IMR-90 (cell line): ENCODE measurements around the gene FOXP1. TPM values are rescaled to one million over a fixed set of nuclear protein-coding genes. Genes with fewer than 3 reads are reported as not detected.

ENCODE experiments used
- ATAC-seq: fragments of 200-7000 bp; cut with Tn5 transposase; 2 replicates; pipeline ENCODE4 v1.9.1; 2020; ENCODE audit warnings: low read depth, mild to moderate bottlenecking, moderate library complexity
- BruUV-seq: library from RNA; stranded (reverse); fragments of 400-500 nt; replicated peaks from 2 replicates; lab custom pipeline; 2021; lab: Mats Ljungman, UMichigan
- CTCF ChIA-PET: fragments of 300-600 bp; formaldehyde crosslinking; extraction: SDS; loops from one replicate; lab custom pipeline; 2021; ENCODE audit warnings: antibody characterized with exemption; lab: Yijun Ruan, JAX
- POLR2A ChIA-PET: fragments of 300-600 bp; sonication (Branson Sonifier 250); formaldehyde crosslinking; loops from one replicate; lab custom pipeline; 2022; ENCODE audit warnings: antibody characterized with exemption; ENCODE audit not compliant: unreplicated experiment; lab: Charles Lee
- DNase-seq: peaks from one replicate; pipeline ENCODE4 v3.0.0; 2013
- H2AFZ ChIP-seq: replicated peaks from 2 replicates; pipeline ENCODE3; 2013; ENCODE audit warnings: low read length, mild to moderate bottlenecking; ENCODE audit not compliant: poor library complexity
- H2AK5ac ChIP-seq: 2 replicates; pipeline ENCODE4 v1.6.1; 2013; ENCODE audit warnings: low read depth, low read length, inconsistent platforms
- H2AK9ac ChIP-seq: replicated peaks from 2 replicates; pipeline ENCODE3; 2013; ENCODE audit warnings: mild to moderate bottlenecking, low read depth, low read length, moderate library complexity; ENCODE audit not compliant: poor library complexity
- H2BK120ac ChIP-seq: 2 replicates; pipeline ENCODE4 v1.6.1; 2013; ENCODE audit warnings: low read depth, low read length, inconsistent platforms
- H2BK15ac ChIP-seq: 3 replicates; pipeline ENCODE4 v1.6.1; 2013; ENCODE audit warnings: low read depth, low read length, inconsistent platforms
- H2BK20ac ChIP-seq: 2 replicates; pipeline ENCODE4 v1.6.1; 2013; ENCODE audit warnings: low read depth, mild to moderate bottlenecking, inconsistent platforms, low read length, moderate library complexity
- H2BK5ac ChIP-seq: 2 replicates; pipeline ENCODE4 v1.6.1; 2013; ENCODE audit warnings: mild to moderate bottlenecking, low read depth, low read length, inconsistent platforms; ENCODE audit not compliant: poor library complexity, severe bottlenecking
- H3K14ac ChIP-seq: replicated peaks from 2 replicates; pipeline ENCODE4 v1.6.1; 2013; ENCODE audit warnings: low read depth, low read length, inconsistent platforms
- H3K18ac ChIP-seq: 2 replicates; pipeline ENCODE4 v1.6.1; 2013; ENCODE audit warnings: low read depth, low read length, control low read depth
- H3K23ac ChIP-seq: 2 replicates; pipeline ENCODE4 v1.6.1; 2013; ENCODE audit warnings: low read depth, low read length, inconsistent platforms
- H3K27ac ChIP-seq: 2 replicates; pipeline ENCODE4 v1.5.1; 2013; ENCODE audit warnings: mild to moderate bottlenecking, control low read depth, low read length; ENCODE audit not compliant: insufficient read depth
- H3K27me3 ChIP-seq: 2 replicates; pipeline ENCODE4 v1.6.1; 2013; ENCODE audit warnings: low read length; ENCODE audit not compliant: control insufficient read depth, insufficient read depth
- H3K36me3 ChIP-seq: 2 replicates; pipeline ENCODE4 v1.6.1; 2013; ENCODE audit warnings: low read length, mixed read lengths; ENCODE audit not compliant: control insufficient read depth, insufficient read depth
- H3K4ac ChIP-seq: 2 replicates; pipeline ENCODE4 v1.6.1; 2013; ENCODE audit warnings: low read depth, low read length, inconsistent platforms
- H3K4me1 ChIP-seq: 2 replicates; pipeline ENCODE4 v1.6.1; 2013; ENCODE audit warnings: low read length, mixed read lengths; ENCODE audit not compliant: control insufficient read depth, insufficient read depth
- H3K4me2 ChIP-seq: 2 replicates; pipeline ENCODE4 v1.6.1; 2013; ENCODE audit warnings: low read depth, mild to moderate bottlenecking, control low read depth, low read length, moderate library complexity
- H3K4me3 ChIP-seq: 2 replicates; pipeline ENCODE4 v1.5.1; 2013; ENCODE audit warnings: low read depth, mild to moderate bottlenecking, control low read depth, low read length, moderate library complexity; ENCODE audit not compliant: insufficient read depth
- H3K56ac ChIP-seq: 2 replicates; pipeline ENCODE4 v1.6.1; 2013; ENCODE audit warnings: low read length, inconsistent platforms; ENCODE audit not compliant: insufficient read depth; ENCODE audit errors: extremely low read depth
- H3K79me1 ChIP-seq, 2 experiments: 2 replicates each; pipeline ENCODE4 v1.6.1; 2013; ENCODE audit warnings: low read length in 2 of 2, inconsistent platforms in 1 of 2, low read depth in 1 of 2
- H3K9ac ChIP-seq: 2 replicates; pipeline ENCODE4 v1.6.1; 2013; ENCODE audit warnings: low read depth, low read length, control low read depth
- H3K9me1 ChIP-seq: 2 replicates; pipeline ENCODE4 v1.6.1; 2013; ENCODE audit warnings: low read length, inconsistent platforms; ENCODE audit not compliant: insufficient read depth
- H3K9me3 ChIP-seq: 2 replicates; pipeline ENCODE4 v1.6.1; 2013; ENCODE audit warnings: low read length; ENCODE audit not compliant: control insufficient read depth, insufficient read depth
- H4K20me1 ChIP-seq: 2 replicates; pipeline ENCODE4 v1.6.1; 2013; ENCODE audit warnings: low read length, inconsistent platforms; ENCODE audit not compliant: insufficient read depth
- H4K5ac ChIP-seq: 2 replicates; pipeline ENCODE4 v1.6.1; 2013; ENCODE audit warnings: mild to moderate bottlenecking, low read depth, low read length, control low read depth
- H4K8ac ChIP-seq, 2 experiments: 2 replicates each; pipeline ENCODE4 v1.6.1; 2013; ENCODE audit warnings: low read depth in 2 of 2, low read length in 2 of 2, control low read depth in 1 of 2, inconsistent platforms in 1 of 2
- H4K91ac ChIP-seq: 2 replicates; pipeline ENCODE4 v1.6.1; 2013; ENCODE audit warnings: low read depth, low read length, inconsistent platforms; ENCODE audit not compliant: insufficient read depth
- BHLHE40 ChIP-seq: fragments of 150-350 bp; IDR thresholded peaks from 2 replicates; pipeline ENCODE4 v1.6.1; 2016; ENCODE audit warnings: mild to moderate bottlenecking, low read depth, low read length
- CEBPB ChIP-seq: IDR thresholded peaks from 2 replicates; pipeline ENCODE4 v1.6.1; 2012; ENCODE audit warnings: low read depth, low read length, improper control_type of control experiment
- CHD1 ChIP-seq: IDR thresholded peaks from 2 replicates; pipeline ENCODE4 v1.6.1; 2012; ENCODE audit warnings: low read depth, low read length, improper control_type of control experiment
- FOS ChIP-seq: fragments of 150-350 bp; IDR thresholded peaks from 2 replicates; pipeline ENCODE4 v1.6.1; 2016; ENCODE audit warnings: low read depth, low read length
- MAFK ChIP-seq: IDR thresholded peaks from 2 replicates; pipeline ENCODE4 v1.6.1; 2012; ENCODE audit warnings: low read depth, low read length, improper control_type of control experiment
- MAZ ChIP-seq: IDR thresholded peaks from 2 replicates; pipeline ENCODE4 v1.6.1; 2012; ENCODE audit warnings: low read depth, mild to moderate bottlenecking, low read length, improper control_type of control experiment, moderate library complexity, borderline replicate concordance
- MXI1 ChIP-seq: IDR thresholded peaks from 2 replicates; pipeline ENCODE4 v1.6.1; 2012; ENCODE audit warnings: low read depth, mild to moderate bottlenecking, low read length, moderate library complexity, borderline replicate concordance
- NFE2L2 ChIP-seq: fragments of 150-350 bp; IDR thresholded peaks from 2 replicates; pipeline ENCODE4 v1.6.1; 2016; ENCODE audit warnings: low read depth, mild to moderate bottlenecking, low read length
- RAD21 ChIP-seq: IDR thresholded peaks from 2 replicates; pipeline ENCODE4 v1.6.1; 2012; ENCODE audit warnings: low read length, improper control_type of control experiment
- RCOR1 ChIP-seq: IDR thresholded peaks from 2 replicates; pipeline ENCODE4 v1.6.1; 2012; ENCODE audit warnings: mild to moderate bottlenecking, low read length, improper control_type of control experiment; ENCODE audit not compliant: insufficient replicate concordance
- RFX5 ChIP-seq: IDR thresholded peaks from 2 replicates; pipeline ENCODE4 v1.8.0; 2012; ENCODE audit warnings: low read depth, mild to moderate bottlenecking, low read length, moderate library complexity
- SMC3 ChIP-seq: fragments of 150-350 bp; IDR thresholded peaks from 2 replicates; pipeline ENCODE4 v1.6.1; 2016; ENCODE audit warnings: low read depth, mild to moderate bottlenecking, antibody characterized with exemption, low read length, moderate library complexity
- WGBS, 2 experiments: methylation state at CpG; one replicate each; pipeline versions ENCODE4 v1.1.5 to v1.1.7; 2013; ENCODE audit warnings: missing lambda C conversion rate in 2 of 2; ENCODE audit not compliant: insufficient read length in 1 of 2; ENCODE audit errors: extremely low coverage in 2 of 2; 5-methylcytosine and 5-hydroxymethylcytosine counted together
- dilution Hi-C: fragments of 300-500 bp; cut with HindIII; formaldehyde crosslinking; loops from one replicate; pipeline ENCODE4 v1.14.3; 2018; ENCODE audit warnings: low sequenced_read_pairs; ENCODE audit not compliant: unreplicated experiment
- in situ Hi-C: fragments of 300-500 bp; cut with MboI; formaldehyde crosslinking; loops from 3 replicates; pipeline ENCODE4 v1.14.3; 2019; ENCODE audit warnings: low sequenced_read_pairs, inconsistent platforms, mixed read lengths
- intact Hi-C: fragments of 100-400 bp; cut with micrococcal nuclease; formaldehyde crosslinking; loops from 2 replicates; pipeline ENCODE4 v1.10.0; 2022
- polyA plus RNA-seq, 3 experiments: library from polyadenylated mRNA; depleted of rRNA; stranded (reverse); fragments of >200 nt; gene quantifications; 2 replicates each; pipeline ENCODE4 v1.2.3, GENCODE V29; 2012; ENCODE audit warnings: low replicate concordance in 1 of 3
- total RNA-seq: library from RNA; depleted of rRNA; stranded (reverse); fragments of >200 nt; gene quantifications from 2 replicates; pipeline ENCODE4 v1.2.3, GENCODE V29; 2012
- TF ChIP-seq, protein P1 (sequence below): fragments of 150-350 bp; IDR thresholded peaks from 2 replicates; pipeline ENCODE4 v1.6.1; 2017; ENCODE audit warnings: mild to moderate bottlenecking, antibody characterized with exemption, low read length, low read depth
- TF ChIP-seq, protein P2 (sequence below): conservative IDR thresholded peaks from 2 replicates; pipeline ENCODE4 v1.5.1; 2012; ENCODE audit warnings: mild to moderate bottlenecking, low read depth, low read length, improper control_type of control experiment
- TF ChIP-seq, protein P3 (sequence below): fragments of 150-350 bp; IDR thresholded peaks from 2 replicates; pipeline ENCODE4 v1.6.1; 2016; ENCODE audit warnings: low read depth, mild to moderate bottlenecking, low read length, moderate library complexity, borderline replicate concordance

The FOXP1 gene
- total and polyA plus RNA-seq, 2 of the 4 experiments (the other 2 are of a cell fraction), result 37.0 to 132 TPM

DNA sequence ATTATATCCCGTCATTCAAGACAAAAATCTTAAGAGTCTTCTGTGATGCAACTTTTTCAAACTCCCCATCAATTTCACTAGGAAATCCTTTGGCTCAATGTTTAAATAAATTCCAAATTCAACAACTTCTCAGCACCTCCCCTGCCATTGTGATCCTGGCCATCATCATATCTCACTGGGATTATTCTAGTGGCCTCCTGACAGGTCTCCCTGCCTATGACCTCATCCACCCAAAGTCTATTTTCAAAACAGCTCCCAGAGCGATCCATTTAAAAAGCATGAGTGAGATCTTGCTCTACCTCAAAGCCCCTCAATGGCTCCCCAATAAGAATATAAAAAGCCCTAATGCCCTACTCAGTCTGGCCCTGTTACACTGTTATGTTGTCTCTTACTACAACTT lies 293.2 kb downstream of the FOXP1 start:
- Histone ChIP-seq H3K79me1 (peaks cover 4 to 9% of the 10 kb centered on the region in 2 experiments; a peak in 2 of 4 replicates), H3K4me1 (peaks cover 3% of the 10 kb centered on the region; the same call in 1 of the 2 replicates), H3K56ac (no peak overlapping the region), H3K27ac (no peak overlapping the region), H3K9ac (no peak overlapping the region), H3K4me3 (no peak overlapping the region), H4K20me1 (no peaks in the 10 kb centered on the region), H3K27me3 (no peaks in the 10 kb centered on the region), H3K14ac (no peak overlapping the region), H3K9me1 (0 out of 2 replicates have a peak, but pooled peaks cover 3% of the 10 kb centered on the region), H2BK120ac (no peak overlapping the region), H3K4ac (no peak overlapping the region), H3K18ac (no peak overlapping the region), H2BK5ac (no peak overlapping the region), H4K91ac (no peak overlapping the region), H3K4me2 (no peak overlapping the region), H2AFZ (no peak overlapping the region), H4K8ac (no peak overlapping the region), H3K23ac (no peak overlapping the region), H2AK5ac (no peak overlapping the region), H3K9me3 (no peaks in the 10 kb centered on the region), H2AK9ac (no peak overlapping the region), H2BK20ac (no peak overlapping the region), H2BK15ac (no peak overlapping the region), H4K5ac (no peak overlapping the region), H3K36me3 (no peaks in the 10 kb centered on the region)
- TF ChIP-seq CHD1 (no peak), BHLHE40 (no peak), NFE2L2 (no peak), SMC3 (no peak), MAFK (no peak), CEBPB (no peak), RCOR1 (no peak), RAD21 (no peak), MAZ (no peak), RFX5 (no peak), FOS (no peak), MXI1 (no peak)
- TF ChIP-seq, protein P1, sequence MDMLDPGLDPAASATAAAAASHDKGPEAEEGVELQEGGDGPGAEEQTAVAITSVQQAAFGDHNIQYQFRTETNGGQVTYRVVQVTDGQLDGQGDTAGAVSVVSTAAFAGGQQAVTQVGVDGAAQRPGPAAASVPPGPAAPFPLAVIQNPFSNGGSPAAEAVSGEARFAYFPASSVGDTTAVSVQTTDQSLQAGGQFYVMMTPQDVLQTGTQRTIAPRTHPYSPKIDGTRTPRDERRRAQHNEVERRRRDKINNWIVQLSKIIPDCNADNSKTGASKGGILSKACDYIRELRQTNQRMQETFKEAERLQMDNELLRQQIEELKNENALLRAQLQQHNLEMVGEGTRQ, result no peak
- TF ChIP-seq, protein P2, sequence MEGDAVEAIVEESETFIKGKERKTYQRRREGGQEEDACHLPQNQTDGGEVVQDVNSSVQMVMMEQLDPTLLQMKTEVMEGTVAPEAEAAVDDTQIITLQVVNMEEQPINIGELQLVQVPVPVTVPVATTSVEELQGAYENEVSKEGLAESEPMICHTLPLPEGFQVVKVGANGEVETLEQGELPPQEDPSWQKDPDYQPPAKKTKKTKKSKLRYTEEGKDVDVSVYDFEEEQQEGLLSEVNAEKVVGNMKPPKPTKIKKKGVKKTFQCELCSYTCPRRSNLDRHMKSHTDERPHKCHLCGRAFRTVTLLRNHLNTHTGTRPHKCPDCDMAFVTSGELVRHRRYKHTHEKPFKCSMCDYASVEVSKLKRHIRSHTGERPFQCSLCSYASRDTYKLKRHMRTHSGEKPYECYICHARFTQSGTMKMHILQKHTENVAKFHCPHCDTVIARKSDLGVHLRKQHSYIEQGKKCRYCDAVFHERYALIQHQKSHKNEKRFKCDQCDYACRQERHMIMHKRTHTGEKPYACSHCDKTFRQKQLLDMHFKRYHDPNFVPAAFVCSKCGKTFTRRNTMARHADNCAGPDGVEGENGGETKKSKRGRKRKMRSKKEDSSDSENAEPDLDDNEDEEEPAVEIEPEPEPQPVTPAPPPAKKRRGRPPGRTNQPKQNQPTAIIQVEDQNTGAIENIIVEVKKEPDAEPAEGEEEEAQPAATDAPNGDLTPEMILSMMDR, result no peak
- TF ChIP-seq, protein P3, sequence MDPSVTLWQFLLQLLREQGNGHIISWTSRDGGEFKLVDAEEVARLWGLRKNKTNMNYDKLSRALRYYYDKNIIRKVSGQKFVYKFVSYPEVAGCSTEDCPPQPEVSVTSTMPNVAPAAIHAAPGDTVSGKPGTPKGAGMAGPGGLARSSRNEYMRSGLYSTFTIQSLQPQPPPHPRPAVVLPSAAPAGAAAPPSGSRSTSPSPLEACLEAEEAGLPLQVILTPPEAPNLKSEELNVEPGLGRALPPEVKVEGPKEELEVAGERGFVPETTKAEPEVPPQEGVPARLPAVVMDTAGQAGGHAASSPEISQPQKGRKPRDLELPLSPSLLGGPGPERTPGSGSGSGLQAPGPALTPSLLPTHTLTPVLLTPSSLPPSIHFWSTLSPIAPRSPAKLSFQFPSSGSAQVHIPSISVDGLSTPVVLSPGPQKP, result no peak
- no TSS peak for BruUV-seq
- in situ Hi-C loops (no loop called here), dilution Hi-C loops (no loop called here), intact Hi-C loops (no loop called here)
- no peak for ATAC-seq
- 100% methylated on average over 1 of the region's 2 CpGs; no CpG with 5 or more reads in 1 of the 2 experiments for WGBS, 2 experiments
- CTCF ChIA-PET, result no interaction called here
- POLR2A ChIA-PET, result no interaction called here
- no peak for DNase-seq
